Measurements from ENCODE around the gene GUCY1A2. TPM values are rescaled to one million over a fixed set of nuclear protein-coding genes. Genes with fewer than 3 reads are reported as not detected.
A peak's percentile ranks its signal among the peaks of the same experiment; 100 is the strongest.

GUCY1A2 gene
- total RNA-seq, 6 experiments from 2014 or later = 1.1 to 4.9 (median 2.5) TPM

DNA sequence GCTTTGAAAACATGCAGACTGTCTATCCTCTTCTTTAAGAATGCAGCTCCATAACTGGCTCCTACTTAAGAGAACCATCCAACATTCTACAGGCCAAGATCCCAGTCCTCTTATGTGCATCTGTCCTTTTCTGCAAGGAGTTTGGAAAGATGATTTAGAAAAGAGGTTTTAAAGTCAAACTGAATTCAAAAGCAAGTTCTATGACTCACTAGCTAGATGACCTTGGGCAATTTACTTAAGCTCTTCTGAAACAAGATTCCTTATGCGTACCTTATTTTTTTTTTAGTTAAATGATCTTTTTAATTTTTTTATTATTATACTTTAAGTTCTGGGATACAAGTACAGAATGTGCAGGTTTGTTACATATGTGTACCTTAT is 29.2 kb downstream of the GUCY1A2 start:
- TF ChIP-seq, protein P1, sequence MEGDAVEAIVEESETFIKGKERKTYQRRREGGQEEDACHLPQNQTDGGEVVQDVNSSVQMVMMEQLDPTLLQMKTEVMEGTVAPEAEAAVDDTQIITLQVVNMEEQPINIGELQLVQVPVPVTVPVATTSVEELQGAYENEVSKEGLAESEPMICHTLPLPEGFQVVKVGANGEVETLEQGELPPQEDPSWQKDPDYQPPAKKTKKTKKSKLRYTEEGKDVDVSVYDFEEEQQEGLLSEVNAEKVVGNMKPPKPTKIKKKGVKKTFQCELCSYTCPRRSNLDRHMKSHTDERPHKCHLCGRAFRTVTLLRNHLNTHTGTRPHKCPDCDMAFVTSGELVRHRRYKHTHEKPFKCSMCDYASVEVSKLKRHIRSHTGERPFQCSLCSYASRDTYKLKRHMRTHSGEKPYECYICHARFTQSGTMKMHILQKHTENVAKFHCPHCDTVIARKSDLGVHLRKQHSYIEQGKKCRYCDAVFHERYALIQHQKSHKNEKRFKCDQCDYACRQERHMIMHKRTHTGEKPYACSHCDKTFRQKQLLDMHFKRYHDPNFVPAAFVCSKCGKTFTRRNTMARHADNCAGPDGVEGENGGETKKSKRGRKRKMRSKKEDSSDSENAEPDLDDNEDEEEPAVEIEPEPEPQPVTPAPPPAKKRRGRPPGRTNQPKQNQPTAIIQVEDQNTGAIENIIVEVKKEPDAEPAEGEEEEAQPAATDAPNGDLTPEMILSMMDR (IDR thresholded peaks at IDR 0.05) = no peak
- TF ChIP-seq POLR2A (IDR thresholded peaks at IDR 0.05) = no peak

DNA sequence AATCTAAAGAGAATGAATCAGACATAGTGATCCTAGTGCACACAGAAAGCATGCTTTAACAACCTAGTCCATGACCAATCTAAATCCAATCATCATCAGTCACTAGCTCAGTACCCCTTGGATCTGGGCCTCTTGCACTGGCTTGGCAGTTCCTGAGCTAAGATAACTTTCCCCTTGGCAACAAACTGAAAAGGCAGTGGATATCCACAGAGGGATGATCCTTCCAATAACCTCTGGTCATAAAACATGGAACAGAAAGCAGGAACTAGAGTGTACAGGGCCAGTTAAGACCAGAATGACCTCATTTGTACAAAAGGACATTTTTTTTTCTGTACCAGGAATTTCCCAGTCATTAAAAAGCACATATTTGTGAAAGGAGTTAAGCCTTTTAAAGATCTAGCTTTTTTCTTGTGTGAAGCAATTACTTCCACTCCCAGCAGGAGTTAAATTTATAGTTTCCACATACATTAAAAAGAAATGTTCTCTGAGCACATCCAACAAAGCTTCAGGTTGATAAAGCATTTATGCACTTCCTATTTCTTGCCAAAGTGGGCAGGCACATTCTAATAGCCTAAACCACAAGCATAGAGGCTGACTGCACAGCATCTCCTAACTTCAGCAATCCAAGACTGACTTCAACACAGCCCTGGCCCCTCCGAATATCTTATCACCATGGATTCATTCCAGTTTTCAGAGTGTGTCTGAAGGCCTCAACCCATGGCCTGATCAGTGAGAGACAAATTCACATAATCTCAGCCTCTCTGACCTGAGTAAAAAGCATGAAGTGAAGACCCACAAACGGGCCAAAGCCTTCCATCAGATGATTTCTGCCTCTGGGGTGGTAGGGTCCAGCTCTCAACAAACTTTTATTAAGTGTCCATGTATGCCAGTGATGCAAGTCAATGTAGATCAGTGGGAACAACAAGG is 29.9 kb downstream of the GUCY1A2 start:
- WGBS (ENCODE audit: insufficient coverage, low coverage, low lambda C conversion rate, missing lambda C conversion rate) = 28% methylated on average over 2 of the region's 2 CpGs
- TF ChIP-seq POLR2A (IDR thresholded peaks at IDR 0.05) = no peak
- TF ChIP-seq, protein P1 (IDR thresholded peaks at IDR 0.05) = no peak
- DNase-seq (no peak), ATAC-seq (peak; percentile 55 to 80 (median 66))
- Histone ChIP-seq H3K27me3 (no peaks in the 10 kb centered on the region), H3K36me3 (no peaks in the 10 kb centered on the region), H3K27ac (peak overlapping the region in 1 of 3 donors; percentile 18), H3K4me1 (no peaks in the 10 kb centered on the region), H3K9me3 (no peaks in the 10 kb centered on the region), H3K4me3 (no peak overlapping the region)
- intact Hi-C loops (cut with DNase I) = no loop called here

More for the DNA sequence above, 29.2 kb downstream of the GUCY1A2 start:
- H3K27ac ChIP-seq = peak overlapping the region in 1 of 3 donors; percentile 18
- H3K9me3 ChIP-seq = no peaks in the 10 kb centered on the region
- intact Hi-C loops (cut with DNase I) = no loop called here
- WGBS (ENCODE audit: insufficient coverage, low coverage, low lambda C conversion rate, missing lambda C conversion rate) = 88% methylated on average over 1 of the region's 1 CpG
- DNase-seq = no peak
- no peaks in the 10 kb centered on the region for H3K36me3 ChIP-seq
- ATAC-seq = no peak
- no peaks in the 10 kb centered on the region for H3K4me1 ChIP-seq
- H3K4me3 ChIP-seq = no peak overlapping the region
- H3K27me3 ChIP-seq = no peaks in the 10 kb centered on the region

DNA sequence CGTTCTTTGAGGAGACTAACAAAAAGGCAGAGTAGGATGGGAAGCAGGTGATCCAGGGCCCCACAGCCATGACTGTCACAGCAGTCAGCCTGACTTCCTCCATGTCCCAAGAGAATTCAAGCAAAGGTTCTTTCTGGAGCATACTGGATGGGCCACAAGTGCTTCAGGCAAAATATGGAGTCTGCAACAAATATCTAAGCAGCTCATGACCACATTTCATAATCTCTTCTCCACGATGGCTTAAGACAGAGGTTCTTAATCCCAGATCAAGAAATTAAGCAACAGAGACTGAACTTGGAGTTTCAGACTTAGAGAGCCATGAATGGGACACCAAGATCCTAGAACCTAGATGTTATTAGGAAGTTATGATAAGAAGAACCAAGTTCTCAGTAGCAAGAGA is 31.6 kb downstream of the GUCY1A2 start:
- intact Hi-C loops (cut with DNase I) = no loop called here
- H3K27ac ChIP-seq = no peak overlapping the region
- H3K4me3 ChIP-seq = no peak overlapping the region
- no peaks in the 10 kb centered on the region for H3K36me3 ChIP-seq
- H3K27me3 ChIP-seq = no peaks in the 10 kb centered on the region
- WGBS (ENCODE audit: insufficient coverage, low coverage, low lambda C conversion rate, missing lambda C conversion rate) = 53% methylated on average over 2 of the region's 2 CpGs
- DNase-seq = no peak
- H3K4me1 ChIP-seq = no peaks in the 10 kb centered on the region
- no peak for ATAC-seq
- no peaks in the 10 kb centered on the region for H3K9me3 ChIP-seq
- TF ChIP-seq, protein P1 (IDR thresholded peaks at IDR 0.05) = no peak
- no peak for TF ChIP-seq POLR2A (IDR thresholded peaks at IDR 0.05)

DNA sequence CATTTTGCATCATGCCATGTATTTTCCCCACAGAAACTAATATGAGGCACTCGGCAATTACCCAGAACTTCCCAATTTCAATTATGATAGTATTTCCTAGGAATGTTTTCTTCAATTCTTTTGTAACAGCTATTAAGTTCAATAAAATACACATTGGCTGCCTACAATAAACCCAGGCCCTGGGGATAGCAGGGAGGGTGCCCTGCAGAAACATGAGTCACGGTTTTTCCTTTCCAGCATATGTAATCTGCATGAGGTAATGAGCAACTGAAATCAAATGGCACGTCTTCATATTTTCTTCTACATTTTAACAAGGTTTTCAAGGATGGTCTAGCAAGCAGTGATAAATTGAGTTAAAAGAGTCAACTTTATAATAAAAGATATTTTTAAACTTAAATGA is 32.0 kb downstream of the GUCY1A2 start:
- no peaks in the 10 kb centered on the region for H3K4me1 ChIP-seq
- ATAC-seq (no peak), DNase-seq (no peak)
- WGBS (ENCODE audit: insufficient coverage, low coverage, low lambda C conversion rate, missing lambda C conversion rate) = 73% methylated on average over 3 of the region's 3 CpGs
- no peaks in the 10 kb centered on the region for H3K36me3 ChIP-seq
- no peaks in the 10 kb centered on the region for H3K27me3 ChIP-seq
- H3K9me3 ChIP-seq = no peaks in the 10 kb centered on the region
- TF ChIP-seq POLR2A (IDR thresholded peaks at IDR 0.05) = no peak
- TF ChIP-seq, protein P1 (IDR thresholded peaks at IDR 0.05) = no peak
- intact Hi-C loops (cut with DNase I) = no loop called here
- no peak overlapping the region for H3K27ac ChIP-seq
- H3K4me3 ChIP-seq = no peak overlapping the region
